Measurements from ENCODE around the gene SLC46A2.

SLC46A2 gene

GRCh38 chr9:112896131-112896530, 5.5 kb upstream of the SLC46A2 start:
- Mint-ChIP-seq H3K4me1 (no peaks in the 10 kb centered on the region), H3K9me3 (peaks cover 0 to 8% of the 10 kb centered on the region in 2 donors), H3K4me3 (no peak overlapping the region), H3K27me3 (peaks cover 65% of the 10 kb centered on the region), H3K27ac (no peak overlapping the region)
- DNase-seq: no peak
- no peak for ATAC-seq

GRCh38 chr9:112894699-112895098, 4.0 kb upstream of the SLC46A2 start:
- H3K27ac Mint-ChIP-seq: no peak overlapping the region
- H3K4me1 Mint-ChIP-seq: peaks cover 7% of the 10 kb centered on the region
- DNase-seq (no peak), ATAC-seq (no peak)
- peaks cover 80% of the 10 kb centered on the region for H3K27me3 Mint-ChIP-seq
- peaks cover 5 to 8% of the 10 kb centered on the region in 2 donors for H3K9me3 Mint-ChIP-seq
- H3K4me3 Mint-ChIP-seq: no peak overlapping the region

- H3K9me3 Mint-ChIP-seq: peaks cover 8% of the 10 kb centered on the region in 2 donors
- DNase-seq (no peak), ATAC-seq (no peak)
- H3K4me3 Mint-ChIP-seq: no peak overlapping the region
- peaks cover 7% of the 10 kb centered on the region for H3K4me1 Mint-ChIP-seq
- H3K27me3 Mint-ChIP-seq: peaks cover 82% of the 10 kb centered on the region
- H3K27ac Mint-ChIP-seq: no peak overlapping the region
These were observed 3.4 kb upstream of the SLC46A2 start for GRCh38 chr9:112894041-112894440.

DNA sequence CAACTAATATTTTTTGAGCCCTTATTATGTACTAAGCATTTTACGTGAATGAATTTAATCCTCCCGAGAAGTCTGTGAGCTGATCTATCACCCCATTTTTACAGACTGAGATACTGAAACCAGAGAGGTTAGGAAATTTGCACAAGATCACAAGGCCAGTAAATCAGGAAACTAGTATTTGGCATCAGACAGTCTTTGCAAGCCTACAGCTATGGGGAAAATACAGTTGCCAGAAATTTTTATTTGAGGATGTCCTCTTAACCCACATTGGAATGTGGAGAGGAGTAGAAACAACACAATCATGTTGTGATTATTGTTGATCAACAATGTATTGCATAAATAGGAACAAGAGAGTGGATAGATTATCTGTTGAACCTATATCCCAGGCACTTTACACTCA, 2.3 kb upstream of the SLC46A2 start:
- peaks cover 72% of the 10 kb centered on the region for H3K27me3 Mint-ChIP-seq
- peaks cover 7% of the 10 kb centered on the region for H3K4me1 Mint-ChIP-seq
- no peak for DNase-seq
- H3K9me3 Mint-ChIP-seq: peaks cover 8% of the 10 kb centered on the region in 2 donors
- no peak for ATAC-seq
- H3K27ac Mint-ChIP-seq: no peak overlapping the region
- H3K4me3 Mint-ChIP-seq: no peak overlapping the region

- ATAC-seq (no peak), DNase-seq (no peak)
- no peak overlapping the region for H3K27ac Mint-ChIP-seq
- peaks cover 8% of the 10 kb centered on the region in 2 donors for H3K9me3 Mint-ChIP-seq
- H3K27me3 Mint-ChIP-seq: peaks cover 63% of the 10 kb centered on the region
- no peak overlapping the region for H3K4me3 Mint-ChIP-seq
- peaks cover 7% of the 10 kb centered on the region for H3K4me1 Mint-ChIP-seq
These were observed 845 bp upstream of the SLC46A2 start for GRCh38 chr9:112891521-112891920.

DNA sequence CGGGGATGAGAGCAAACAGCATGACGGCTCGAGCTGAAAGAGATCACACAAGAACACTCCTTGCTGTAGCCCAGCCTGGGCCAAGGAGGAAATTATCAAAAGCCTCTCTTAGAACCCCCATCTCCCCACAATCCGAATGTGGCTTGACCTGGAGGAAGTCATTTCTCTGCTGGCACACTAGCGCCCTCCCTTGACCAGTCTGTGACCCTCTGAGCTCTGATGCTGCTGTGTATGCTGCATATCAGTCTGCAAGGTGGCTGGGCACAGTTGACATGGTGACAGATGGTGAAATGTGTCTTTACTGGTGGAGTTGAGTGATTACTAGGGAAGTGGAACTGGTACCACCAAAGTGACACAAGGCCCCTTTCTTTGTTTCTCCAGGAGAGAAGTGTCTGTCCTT, 3.3 kb downstream of the SLC46A2 start:
- peaks cover 0 to 8% of the 10 kb centered on the region in 2 donors for H3K9me3 Mint-ChIP-seq
- DNase-seq (no peak), ATAC-seq (no peak)
- peaks cover 7% of the 10 kb centered on the region for H3K4me1 Mint-ChIP-seq
- H3K4me3 Mint-ChIP-seq: no peak overlapping the region
- H3K27ac Mint-ChIP-seq: no peak overlapping the region
- H3K27me3 Mint-ChIP-seq: peaks cover 32% of the 10 kb centered on the region

DNA sequence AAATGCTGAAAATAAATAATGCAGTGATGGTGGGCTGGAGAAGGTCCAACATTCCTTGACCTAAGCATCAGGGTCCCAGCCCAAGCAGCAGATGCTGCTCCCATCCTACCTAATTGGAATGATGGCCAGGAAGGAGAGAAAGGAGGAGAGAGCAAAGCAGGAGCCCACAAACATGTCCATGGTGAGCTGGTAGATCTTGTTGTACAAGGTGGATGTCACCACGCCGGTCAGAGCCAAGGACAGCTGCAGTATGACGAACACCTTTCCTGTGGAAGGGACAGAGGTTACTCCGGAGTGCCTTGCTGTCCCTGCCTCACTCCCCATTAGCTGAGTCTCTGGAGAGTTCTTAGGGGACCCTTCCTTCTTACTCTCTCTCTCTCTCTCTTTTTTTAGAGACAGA, 4.3 kb downstream of the SLC46A2 start:
- Mint-ChIP-seq H3K27ac (no peak overlapping the region), H3K4me1 (peaks cover 7% of the 10 kb centered on the region), H3K4me3 (no peak overlapping the region), H3K9me3 (peaks cover 0 to 8% of the 10 kb centered on the region in 2 donors), H3K27me3 (peaks cover 21% of the 10 kb centered on the region)
- no peak for ATAC-seq
- DNase-seq: no peak

DNA sequence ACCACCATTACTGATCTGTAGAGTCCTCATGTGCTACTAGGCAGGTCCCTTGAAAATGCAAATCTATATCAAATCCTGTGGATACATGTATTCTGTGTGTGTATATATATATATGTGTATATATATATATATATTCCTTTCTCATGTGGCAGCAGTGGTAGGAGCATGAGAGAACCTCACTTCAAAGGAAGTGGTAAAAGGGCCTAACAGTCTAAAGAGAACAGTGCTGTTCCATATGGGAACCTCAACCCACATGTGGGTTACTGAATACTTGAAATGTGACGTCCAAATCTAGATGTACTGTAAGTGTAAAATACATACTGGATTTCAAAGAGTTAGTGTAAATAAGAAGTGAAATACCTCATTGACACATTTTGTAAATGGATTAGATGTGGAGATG, 5.4 kb downstream of the SLC46A2 start:
- Mint-ChIP-seq H3K9me3 (peaks cover 0 to 8% of the 10 kb centered on the region in 2 donors), H3K4me3 (no peak overlapping the region), H3K27ac (no peak overlapping the region), H3K4me1 (peaks cover 4% of the 10 kb centered on the region), H3K27me3 (peaks cover 11% of the 10 kb centered on the region)
- no peak for ATAC-seq
- no peak for DNase-seq

GRCh38 chr9:112884721-112885120, 6.0 kb downstream of the SLC46A2 start:
- peaks cover 5% of the 10 kb centered on the region for H3K27me3 Mint-ChIP-seq
- no peak for ATAC-seq
- H3K27ac Mint-ChIP-seq: no peak overlapping the region
- no peak for DNase-seq
- H3K4me3 Mint-ChIP-seq: no peak overlapping the region
- H3K4me1 Mint-ChIP-seq: no peaks in the 10 kb centered on the region
- peaks cover 0 to 4% of the 10 kb centered on the region in 2 donors for H3K9me3 Mint-ChIP-seq

DNA sequence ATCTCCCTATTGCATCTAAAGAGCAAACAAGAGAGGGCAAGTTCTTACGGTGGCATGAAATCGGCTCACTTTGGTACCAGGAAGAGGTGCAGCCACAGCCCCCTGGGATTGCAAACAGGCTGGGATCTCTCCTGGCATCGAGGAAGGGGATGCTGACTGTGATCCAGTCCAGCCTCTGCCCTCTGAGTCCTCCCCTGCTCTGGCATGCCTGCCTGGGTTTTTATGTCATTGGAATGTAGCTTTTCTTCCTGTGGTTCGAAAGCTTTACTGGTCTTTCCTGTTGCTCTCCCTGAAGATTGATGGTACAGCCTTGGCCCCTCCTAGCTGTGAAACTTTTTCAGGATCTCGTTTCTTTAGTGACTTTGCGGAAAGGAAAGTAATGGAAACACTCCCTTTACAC, 6.6 kb downstream of the SLC46A2 start:
- H3K4me3 Mint-ChIP-seq: no peak overlapping the region
- ATAC-seq: no peak
- no peaks in the 10 kb centered on the region for H3K9me3 Mint-ChIP-seq
- DNase-seq: no peak
- H3K4me1 Mint-ChIP-seq: no peaks in the 10 kb centered on the region
- no peak overlapping the region for H3K27ac Mint-ChIP-seq
- no peaks in the 10 kb centered on the region for H3K27me3 Mint-ChIP-seq

DNA sequence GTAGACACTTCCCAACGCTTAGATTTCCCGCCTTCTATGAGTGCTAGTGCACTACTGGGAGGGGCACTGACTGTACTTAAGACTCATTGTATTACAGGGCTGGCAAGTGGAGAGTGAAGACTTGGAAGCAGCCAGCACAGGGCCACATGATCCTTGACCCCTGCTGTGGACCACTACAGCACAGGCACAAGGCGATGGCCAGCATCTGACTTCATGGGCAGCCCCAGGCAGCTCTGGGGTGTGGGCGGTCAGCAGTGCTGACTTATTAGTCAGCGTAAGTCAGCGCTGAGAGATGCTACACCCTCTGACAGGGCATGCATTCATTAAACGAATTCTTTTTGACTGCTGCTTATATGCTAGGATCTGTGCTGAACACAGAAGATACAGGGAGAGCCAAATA, 9.3 kb downstream of the SLC46A2 start:
- no peak for ATAC-seq
- no peaks in the 10 kb centered on the region for H3K27me3 Mint-ChIP-seq
- DNase-seq: no peak
- no peaks in the 10 kb centered on the region for H3K4me1 Mint-ChIP-seq
- H3K27ac Mint-ChIP-seq: no peak overlapping the region
- no peak overlapping the region for H3K4me3 Mint-ChIP-seq
- H3K9me3 Mint-ChIP-seq: no peaks in the 10 kb centered on the region

- no peak overlapping the region for H3K4me3 Mint-ChIP-seq
- peaks cover 0 to 5% of the 10 kb centered on the region in 2 donors for H3K9me3 Mint-ChIP-seq
- no peak overlapping the region for H3K27ac Mint-ChIP-seq
- H3K27me3 Mint-ChIP-seq: no peaks in the 10 kb centered on the region
- ATAC-seq (no peak), DNase-seq (no peak)
- no peaks in the 10 kb centered on the region for H3K4me1 Mint-ChIP-seq
These were observed 10.0 kb downstream of the SLC46A2 start for GRCh38 chr9:112880650-112881049.

DNA sequence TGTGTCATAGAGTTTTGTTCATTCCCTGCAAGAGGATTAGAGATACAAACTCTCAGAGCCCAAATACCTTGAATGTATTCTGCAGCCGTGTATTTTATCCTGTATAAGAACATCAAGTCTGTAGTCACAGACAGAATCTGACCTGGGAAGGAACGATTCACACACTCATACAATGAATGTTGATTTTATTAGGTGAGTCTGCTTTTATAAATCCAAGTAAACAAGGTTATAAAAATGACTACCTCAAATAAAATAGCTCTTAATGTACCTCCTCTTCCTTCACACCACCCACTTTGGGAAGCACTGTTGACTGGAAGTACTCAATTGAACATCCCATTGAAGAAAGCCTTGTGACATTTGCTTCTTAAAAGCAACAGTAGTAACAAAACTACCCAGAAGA, 11.9 kb downstream of the SLC46A2 start:
- ATAC-seq (no peak), DNase-seq (no peak)
- Mint-ChIP-seq H3K4me1 (no peaks in the 10 kb centered on the region), H3K4me3 (no peak overlapping the region), H3K9me3 (peaks cover 0 to 5% of the 10 kb centered on the region in 2 donors), H3K27me3 (no peaks in the 10 kb centered on the region), H3K27ac (no peak overlapping the region)

DNA sequence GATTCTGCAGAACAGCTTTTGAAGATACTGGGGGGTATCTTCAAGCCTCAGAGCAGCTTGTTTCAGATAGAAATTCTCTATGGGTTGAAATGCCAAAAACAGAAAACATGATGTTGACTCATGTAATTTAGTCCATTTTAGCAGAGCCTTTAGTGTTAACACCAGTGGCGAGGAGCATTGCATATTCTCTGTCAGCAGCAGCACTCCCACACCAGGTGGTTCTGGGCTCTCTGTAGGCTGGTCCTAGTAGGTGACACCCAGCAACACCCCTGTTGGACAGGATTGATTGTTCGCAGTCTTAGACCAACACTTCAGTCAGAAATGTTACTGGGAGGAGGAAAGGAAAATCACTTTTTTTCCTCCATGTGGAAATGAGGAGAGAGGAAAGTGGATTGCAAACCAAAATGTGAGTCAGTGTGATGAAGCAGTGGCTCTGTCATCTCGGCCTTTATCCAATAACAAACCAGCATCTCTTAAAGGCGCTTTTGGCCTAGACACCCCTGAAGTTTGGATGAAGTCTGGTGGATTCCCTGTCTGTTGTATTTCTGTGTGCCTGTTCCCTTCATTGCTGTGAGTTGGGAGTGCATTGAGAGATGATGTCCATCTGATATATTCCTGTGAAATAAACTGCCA, 16.8 kb downstream of the SLC46A2 start:
- Mint-ChIP-seq H3K4me3 (no peak overlapping the region), H3K4me1 (no peaks in the 10 kb centered on the region), H3K9me3 (peaks cover 0 to 5% of the 10 kb centered on the region in 2 donors), H3K27ac (no peak overlapping the region), H3K27me3 (no peaks in the 10 kb centered on the region)
- no peak for ATAC-seq
- no peak for DNase-seq

- DNase-seq (no peak), ATAC-seq (no peak)
- Mint-ChIP-seq H3K27me3 (no peaks in the 10 kb centered on the region), H3K4me1 (peaks cover 11% of the 10 kb centered on the region), H3K4me3 (no peak overlapping the region), H3K9me3 (peaks cover 0 to 5% of the 10 kb centered on the region in 2 donors), H3K27ac (no peak overlapping the region)
These were observed 18.7 kb downstream of the SLC46A2 start for GRCh38 chr9:112872019-112872418.

- Mint-ChIP-seq H3K4me3 (no peak overlapping the region), H3K9me3 (no peaks in the 10 kb centered on the region), H3K27ac (no peak overlapping the region), H3K27me3 (no peaks in the 10 kb centered on the region), H3K4me1 (peaks cover 16% of the 10 kb centered on the region)
- DNase-seq (no peak), ATAC-seq (no peak)
These were observed 20.1 kb downstream of the SLC46A2 start for GRCh38 chr9:112870556-112870955.

GRCh38 chr9:112869917-112870316, 20.8 kb downstream of the SLC46A2 start:
- DNase-seq: no peak
- Mint-ChIP-seq H3K4me1 (peaks cover 16% of the 10 kb centered on the region), H3K4me3 (no peak overlapping the region), H3K27me3 (no peaks in the 10 kb centered on the region), H3K27ac (peak overlapping the region in 1 of 2 donors; percentile 6), H3K9me3 (no peaks in the 10 kb centered on the region)
- ATAC-seq: no peak

Measured in stimulated activated naive CD8-positive, alpha-beta T cell treated with anti-CD3 and anti-CD28 coated beads, Interleukin-15, amount 100 ng/mL, for 72 hours (primary cell).